GM19023 (cell line): ENCODE results near the gene TMEM30A.

Source experiments
- ATAC-seq: cut with Tn5 transposase; IDR thresholded peaks from one replicate; pipeline ENCODE4 v1.9.1; 2021; ENCODE audit warnings: mild to moderate bottlenecking, moderate library complexity; ENCODE audit not compliant: unreplicated experiment

The TMEM30A gene

GRCh38 chr6:75266716-75267291, 17.8 kb downstream of the TMEM30A start:
- ATAC-seq, result peak; percentile 62

GRCh38 chr6:75263401-75263750, 21.2 kb downstream of the TMEM30A start:
- no peak for ATAC-seq

- ATAC-seq, result no peak
Measured at GRCh38 chr6:75262716-75263400, 21.7 kb downstream of the TMEM30A start.

GRCh38 chr6:75261299-75261698, 23.3 kb downstream of the TMEM30A start:
- ATAC-seq, result no peak

GRCh38 chr6:75257343-75258087, 27.1 kb downstream of the TMEM30A start:
- ATAC-seq, result no peak

- no peak for ATAC-seq
Measured at GRCh38 chr6:75250552-75250951, 34.0 kb downstream of the TMEM30A start.

GRCh38 chr6:75249837-75250236, 34.8 kb downstream of the TMEM30A start:
- ATAC-seq, result no peak

GRCh38 chr6:75246386-75246785, 38.2 kb downstream of the TMEM30A start:
- no peak for ATAC-seq

GRCh38 chr6:75244063-75244584, 40.5 kb downstream of the TMEM30A start:
- ATAC-seq, result no peak

- ATAC-seq, result peak; percentile 95
Measured at GRCh38 chr6:75243333-75244062, 41.1 kb downstream of the TMEM30A start, which contains the start of gene COX7A2. Gene COX7A2, minus strand, starts transcription at chr6:75243801. Its CDS starts 67 bp downstream, at chr6:75243734.

- no peak for ATAC-seq
Measured at GRCh38 chr6:75236630-75237029, 48.0 kb downstream of the TMEM30A start.

- no peak for ATAC-seq
Measured at GRCh38 chr6:75235271-75235670, 49.3 kb downstream of the TMEM30A start.

- ATAC-seq, result no peak
Measured at GRCh38 chr6:75234126-75234865, 50.3 kb downstream of the TMEM30A start.

- ATAC-seq, result no peak
Measured at GRCh38 chr6:75233092-75233615, 51.4 kb downstream of the TMEM30A start.

GRCh38 chr6:75230484-75231325, 53.9 kb downstream of the TMEM30A start:
- no peak for ATAC-seq

GRCh38 chr6:75224303-75224926, 60.2 kb downstream of the TMEM30A start:
- no peak for ATAC-seq

GRCh38 chr6:75223428-75223827, 61.2 kb downstream of the TMEM30A start:
- no peak for ATAC-seq

GRCh38 chr6:75222261-75222660, 62.3 kb downstream of the TMEM30A start:
- ATAC-seq, result no peak

GRCh38 chr6:75221116-75221515, 63.5 kb downstream of the TMEM30A start:
- ATAC-seq, result no peak
